GM12878 (cell line): Measurements from ENCODE around the gene CEP135. TPM values are rescaled to one million over a fixed set of nuclear protein-coding genes. Genes with fewer than 3 reads are reported as not detected.
A peak's percentile ranks its signal among the peaks of the same experiment; 100 is the strongest.

Experiments
- ATAC-seq: fragments of 200-7000 bp; cut with Tn5 transposase; 3 replicates; pipeline ENCODE4 v1.9.1; 2020; ENCODE audit warnings: mild to moderate bottlenecking, moderate library complexity
- BruUV-seq: library from RNA; stranded (reverse); fragments of 400-500 nt; replicated peaks from 2 replicates; lab custom pipeline; 2021; lab: Mats Ljungman, UMichigan
- CTCF ChIA-PET: fragments of 300-600 bp; sonication (Branson Sonifier 250); formaldehyde crosslinking; extraction: SDS; loops from one replicate; lab custom pipeline; 2021; ENCODE audit warnings: inconsistent platforms; lab: Yijun Ruan, JAX
- POLR2A ChIA-PET: fragments of 350-600 bp; formaldehyde crosslinking; extraction: SDS; loops from one replicate; lab custom pipeline; 2021; ENCODE audit warnings: inconsistent platforms; lab: Charles Lee
- RAD21 ChIA-PET: fragments of 300-600 bp; sonication (Branson Sonifier 250); formaldehyde crosslinking; loops from one replicate; lab custom pipeline; 2023; ENCODE audit warnings: antibody characterized with exemption; ENCODE audit not compliant: unreplicated experiment; lab: Charles Lee
- SMC1A ChIA-PET: fragments of 300-600 bp; sonication (Branson Sonifier 250); formaldehyde crosslinking; loops from one replicate; lab custom pipeline; 2023; ENCODE audit not compliant: unreplicated experiment, uncharacterized antibody; lab: Charles Lee
- DNase-seq: peaks from one replicate; pipeline ENCODE4 v3.0.0-alpha.2; 2011; ENCODE audit warnings: low read depth, low spot score
- FAIRE-seq: peaks from 3 replicates; lab custom pipeline; 2011; peaks lifted over from hg19 to GRCh38; lab: Jason Lieb, UNC
- H2AFZ ChIP-seq: 2 replicates; pipeline ENCODE4 v1.6.0; 2011; ENCODE audit warnings: low read depth, low read length, control low read depth; ENCODE audit not compliant: control insufficient read depth
- H3K27ac ChIP-seq: 2 replicates; pipeline ENCODE4 v1.5.1; 2011; ENCODE audit warnings: control low read depth; ENCODE audit not compliant: control insufficient read depth, insufficient read depth
- H3K27me3 ChIP-seq, 2 experiments: replicated peaks in 1 of 2; 2 replicates each; pipeline versions ENCODE4 v1.6.0 to v1.6.1; 2011; ENCODE audit warnings: low read length in 1 of 2; ENCODE audit not compliant: control insufficient read depth in 2 of 2, insufficient read depth in 2 of 2
- H3K36me3 ChIP-seq, 2 experiments: 2 replicates each; pipeline ENCODE4 v1.5.1; 2011; ENCODE audit warnings: low read length in 1 of 2; ENCODE audit not compliant: control insufficient read depth in 2 of 2, insufficient read depth in 2 of 2
- H3K4me1 ChIP-seq: 2 replicates; pipeline ENCODE4 v1.6.1; 2011; ENCODE audit warnings: mild to moderate bottlenecking, low read length, moderate library complexity, mixed read lengths; ENCODE audit not compliant: control insufficient read depth, insufficient read depth
- H3K4me2 ChIP-seq: 2 replicates; pipeline ENCODE4 v1.6.0; 2011; ENCODE audit warnings: control low read depth; ENCODE audit not compliant: control insufficient read depth, insufficient read depth
- H3K4me3 ChIP-seq: fragments of 200-600 bp; sonication (generic); 2 replicates; pipeline ENCODE4 v1.5.1; 2016
- H3K79me2 ChIP-seq: 2 replicates; pipeline ENCODE4 v1.6.0; 2011; ENCODE audit warnings: low read length; ENCODE audit not compliant: control insufficient read depth, insufficient read depth
- H3K9ac ChIP-seq: 2 replicates; pipeline ENCODE4 v1.8.0; 2011; ENCODE audit warnings: low read length, control low read depth, mixed read lengths; ENCODE audit not compliant: control insufficient read depth, insufficient read depth
- H3K9me3 ChIP-seq: replicated peaks from 3 replicates; pipeline ENCODE4 v1.5.1; 2011; ENCODE audit warnings: mild to moderate bottlenecking, low read length; ENCODE audit not compliant: control insufficient read depth, insufficient read depth
- H4K20me1 ChIP-seq: 2 replicates; pipeline ENCODE4 v1.6.0; 2011; ENCODE audit not compliant: control insufficient read depth, insufficient read depth
- BMI1 ChIP-seq: fragments of 450-650 bp; IDR thresholded peaks from 2 replicates; pipeline ENCODE4 v1.6.1; 2016; ENCODE audit warnings: mild to moderate bottlenecking, moderate library complexity, borderline replicate concordance
- HCFC1 ChIP-seq: fragments of 150-350 bp; IDR thresholded peaks from 2 replicates; pipeline ENCODE4 v1.6.1; 2014; ENCODE audit warnings: low read length
- IRF5 ChIP-seq: fragments of 450-650 bp; IDR thresholded peaks from 2 replicates; pipeline ENCODE4 v1.6.1; 2017; ENCODE audit warnings: borderline replicate concordance
- KLF5 ChIP-seq: fragments of 450-650 bp; IDR thresholded peaks from 2 replicates; pipeline ENCODE4 v1.6.1; 2014; ENCODE audit warnings: mild to moderate bottlenecking; ENCODE audit not compliant: partially characterized antibody
- MLLT1 ChIP-seq: fragments of 450-650 bp; IDR thresholded peaks from 2 replicates; pipeline ENCODE4 v1.6.1; 2016; ENCODE audit warnings: mild to moderate bottlenecking
- MYB ChIP-seq: fragments of 150-350 bp; IDR thresholded peaks from 2 replicates; pipeline ENCODE4 v1.6.1; 2014; ENCODE audit warnings: mild to moderate bottlenecking, low read depth, low read length, borderline replicate concordance
- NFXL1 ChIP-seq: fragments of 450-650 bp; IDR thresholded peaks from 2 replicates; pipeline ENCODE4 v1.6.1; 2017; ENCODE audit warnings: antibody characterized with exemption, mild to moderate bottlenecking, borderline replicate concordance
- PML ChIP-seq: IDR thresholded peaks from 2 replicates; pipeline ENCODE4 v1.6.1; 2012; ENCODE audit warnings: low read length, inconsistent platforms
- POLR2AphosphoS5 ChIP-seq: IDR thresholded peaks from 2 replicates; pipeline ENCODE4 v1.6.1; 2011; ENCODE audit warnings: mild to moderate bottlenecking, low read length, inconsistent platforms
- POU2F2 ChIP-seq: IDR thresholded peaks from 3 replicates; pipeline ENCODE4 v1.6.1; 2011; ENCODE audit warnings: low read depth, mild to moderate bottlenecking, low read length, borderline replicate concordance
- RB1 ChIP-seq: fragments of 450-650 bp; formaldehyde crosslinking; IDR thresholded peaks from 2 replicates; pipeline ENCODE4 v1.6.1; 2017; ENCODE audit warnings: mild to moderate bottlenecking, borderline replicate concordance
- SKIL ChIP-seq: fragments of 450-650 bp; IDR thresholded peaks from 2 replicates; pipeline ENCODE4 v1.6.1; 2017; ENCODE audit warnings: mild to moderate bottlenecking, low read depth, inconsistent platforms; ENCODE audit not compliant: poor library complexity, severe bottlenecking
- SMC3 ChIP-seq: IDR thresholded peaks from 2 replicates; pipeline ENCODE4 v1.6.1; 2011; ENCODE audit warnings: low read length, improper control_type of control experiment, borderline replicate concordance
- STAT1 ChIP-seq: fragments of 450-650 bp; conservative IDR thresholded peaks from 2 replicates; pipeline ENCODE4 v1.6.1; 2014; ENCODE audit warnings: antibody characterized with exemption, mild to moderate bottlenecking
- ZNF622 ChIP-seq: fragments of 450-650 bp; IDR thresholded peaks from 2 replicates; pipeline ENCODE4 v1.6.1; 2017; ENCODE audit warnings: mild to moderate bottlenecking, inconsistent platforms
- in situ Hi-C: fragments of 300-500 bp; cut with MboI; formaldehyde crosslinking; loops from 9 replicates; pipeline ENCODE4 v1.14.3; 2018; ENCODE audit warnings: mixed read lengths
- intact Hi-C: fragments of 100-400 bp; cut with micrococcal nuclease; formaldehyde crosslinking; loops from one replicate; pipeline ENCODE4 v1.14.2; 2022; ENCODE audit not compliant: unreplicated experiment
- polyA plus RNA-seq, 11 experiments: library from polyadenylated mRNA; depleted of rRNA in 4 of 11; unstranded in 6 of 11; stranded (reverse) in 5 of 11; fragments of >200 nt; fragmentation: Nextera tagmentation in 4 of 11; fragmentation: Illumina TruSeq in 1 of 11; extraction: Ambion mirVana in 4 of 11; extraction: Trizol in 1 of 11; gene quantifications; 1 replicate in 1 of 11; 2 replicates in 10 of 11; pipeline versions ENCODE4 v1.2.1 to v1.2.3, GENCODE V29; 2011 to 2016; ENCODE audit warnings: inconsistent platforms in 2 of 11, missing spikeins in 2 of 11, low read depth in 1 of 11
- total RNA-seq, 4 experiments: library from RNA; depleted of rRNA in 3 of 4; stranded (reverse); fragments of >200 nt in 3 of 4; fragmentation: Illumina TruSeq in 1 of 4; extraction: Trizol in 1 of 4; gene quantifications; 2 replicates each; pipeline versions ENCODE4 v1.2.1 to v1.2.3, GENCODE V29; 2013 to 2021

The CEP135 gene
- total and polyA plus RNA-seq, 10 of the 15 experiments (the other 5 are each of a cell fraction or from before 2014, with no cell fraction given) = 2.9 to 13.6 (median 10.1) TPM

GRCh38 chr4:55982976-55983375, 34.2 kb downstream of the CEP135 start (continued):
- TF ChIP-seq SMC3 = no peak
- no peak for TF ChIP-seq BMI1
- no peak for TF ChIP-seq SKIL
- no peak for TF ChIP-seq MLLT1
- TF ChIP-seq NFXL1 = no peak
- no peak for TF ChIP-seq STAT1
- TF ChIP-seq MYB = no peak
- no peak for TF ChIP-seq RB1

- Histone ChIP-seq H3K4me2 (no peak overlapping the region), H3K9me3 (no peaks in the 10 kb centered on the region), H3K4me3 (no peak overlapping the region), H3K36me3 (peaks cover 0 to 3% of the 10 kb centered on the region in 2 experiments; a peak in 3 of 4 replicates), H2AFZ (no peak overlapping the region; the same call in none of the 2 replicates), H3K4me1 (peaks cover 10% of the 10 kb centered on the region), H3K79me2 (no peaks in the 10 kb centered on the region), H3K27me3 (no peaks in the 10 kb centered on the region), H3K27ac (no peak overlapping the region), H4K20me1 (no peaks in the 10 kb centered on the region), H3K9ac (no peak overlapping the region)
- ChIA-PET SMC1A (interaction anchor here (1.0 to 6.0 kb wide), 5 partner anchors 8 to 47 kb away, joined by 3 to 54 read pairs (median 5); no protein-coding TSS in a partner anchor), CTCF (interaction anchor here (1.2 kb wide), 1 partner anchor 7 kb away, joined by 4 read pairs; no protein-coding TSS in a partner anchor), POLR2A (interaction anchor here (0.8 to 1.2 kb wide), 6 partner anchors 9 to 448 kb away, joined by 3 to 4 read pairs (median 3); partner anchors contain the start of gene CEP135), RAD21 (interaction anchor here (1.1 to 6.4 kb wide), 4 partner anchors 9 to 41 kb away, joined by 3 to 72 read pairs (median 8); partner anchors contain the start of gene CEP135)
- no peak; the same call in 2 of the 3 replicates for ATAC-seq
- intact Hi-C loops = loop anchor here (5.0 kb wide), 1 partner anchor 42 kb away; the partner anchor contains the start of gene CEP135
- in situ Hi-C loops = no loop called here
- no peak for TF ChIP-seq HCFC1
- TF ChIP-seq SMC3 = no peak
- TF ChIP-seq IRF5 = no peak
- TF ChIP-seq KLF5 = no peak
- TF ChIP-seq POLR2AphosphoS5 = no peak
- TF ChIP-seq ZNF622 = no peak
- no peak for TF ChIP-seq POU2F2
- no peak for TF ChIP-seq PML
- DNase-seq = no peak
- peak; percentile 77 for FAIRE-seq
- no TSS peak for BruUV-seq
These were observed 41.0 kb downstream of the CEP135 start for GRCh38 chr4:55989766-55990165.
